H1 (cell line): ENCODE measurements around the gene TMEM135. TPM values are rescaled to one million over a fixed set of nuclear protein-coding genes. Genes with fewer than 3 reads are reported as not detected.

ENCODE experiments used
- CTCF ChIA-PET: fragments of 300-600 bp; sonication (Branson Sonifier 250); formaldehyde crosslinking; loops from one replicate; lab custom pipeline; 2021; ENCODE audit not compliant: partially characterized antibody; lab: Charles Lee
- POLR2A ChIA-PET: fragments of 300-600 bp; sonication (Branson Sonifier 250); formaldehyde crosslinking; loops from one replicate; lab custom pipeline; 2021; ENCODE audit warnings: inconsistent platforms; ENCODE audit not compliant: partially characterized antibody; lab: Charles Lee
- DNase-seq, 2 experiments: peaks; one replicate each; pipeline versions ENCODE4 v3.0.0 to v3.0.0-alpha.2; 2010 to 2022; ENCODE audit warnings: low spot score in 2 of 2, low read depth in 1 of 2, mixed read lengths in 1 of 2
- FAIRE-seq: peaks from 2 replicates; lab custom pipeline; 2011; peaks lifted over from hg19 to GRCh38; lab: Jason Lieb, UNC
- H2AFZ ChIP-seq: 2 replicates; pipeline ENCODE4 v1.8.1; 2012; ENCODE audit warnings: low read length, inconsistent platforms
- H2AK5ac ChIP-seq: 2 replicates; pipeline ENCODE4 v1.6.1; 2013; ENCODE audit warnings: low read depth, low read length
- H2BK120ac ChIP-seq: replicated peaks from 2 replicates; pipeline ENCODE3; 2013; ENCODE audit warnings: low read depth, low read length, inconsistent platforms
- H2BK12ac ChIP-seq: 2 replicates; pipeline ENCODE4 v1.6.1; 2013; ENCODE audit warnings: low read depth, low read length
- H2BK15ac ChIP-seq: 2 replicates; pipeline ENCODE4 v1.6.1; 2013; ENCODE audit warnings: low read length
- H2BK20ac ChIP-seq: 2 replicates; pipeline ENCODE4 v1.6.1; 2013; ENCODE audit warnings: low read length
- H2BK5ac ChIP-seq: 2 replicates; pipeline ENCODE4 v1.6.1; 2013; ENCODE audit warnings: low read depth, low read length
- H3K14ac ChIP-seq: 2 replicates; pipeline ENCODE4 v1.6.1; 2013; ENCODE audit warnings: inconsistent platforms; ENCODE audit not compliant: insufficient read length
- H3K18ac ChIP-seq: 2 replicates; pipeline ENCODE4 v1.6.1; 2013; ENCODE audit warnings: low read length; ENCODE audit errors: extremely low read depth
- H3K23ac ChIP-seq: 2 replicates; pipeline ENCODE4 v1.6.1; 2013; ENCODE audit warnings: inconsistent platforms; ENCODE audit not compliant: insufficient read length
- H3K23me2 ChIP-seq: 2 replicates; pipeline ENCODE4 v1.6.1; 2013; ENCODE audit warnings: low read depth, low read length
- H3K27ac ChIP-seq: 2 replicates; pipeline ENCODE4 v1.6.1; 2011; ENCODE audit warnings: low read depth, low read length, inconsistent platforms
- H3K27me3 ChIP-seq, 4 experiments: replicated peaks in 1 of 4; 1 replicate in 1 of 4; 2 replicates in 3 of 4; pipeline versions ENCODE4 v1.6.1 to v1.8.1; 2011 to 2013; ENCODE audit warnings: low read length in 3 of 4, mild to moderate bottlenecking in 3 of 4, inconsistent platforms in 2 of 4, mixed read lengths in 2 of 4, moderate library complexity in 1 of 4; ENCODE audit not compliant: control insufficient read depth in 3 of 4, insufficient read depth in 3 of 4; ENCODE audit errors: extremely low read depth in 1 of 4
- H3K36me3 ChIP-seq, 4 experiments: 2 replicates each; pipeline versions ENCODE4 v1.6.1 to v1.8.1; 2011 to 2013; ENCODE audit warnings: mild to moderate bottlenecking in 4 of 4, low read length in 3 of 4, moderate library complexity in 2 of 4, control low read depth in 1 of 4, inconsistent platforms in 1 of 4; ENCODE audit not compliant: insufficient read depth in 4 of 4, control insufficient read depth in 2 of 4
- H3K4ac ChIP-seq: replicated peaks from 2 replicates; pipeline ENCODE3; 2013; ENCODE audit warnings: low read length, low read depth, mixed read lengths, inconsistent platforms; ENCODE audit not compliant: insufficient read length
- H3K4me1 ChIP-seq, 4 experiments: replicated peaks in 1 of 4; 1 replicate in 1 of 4; 2 replicates in 3 of 4; pipeline versions ENCODE4 v1.6.1 to v1.8.1; 2011 to 2013; ENCODE audit warnings: low read length in 3 of 4, inconsistent platforms in 2 of 4, mixed read lengths in 1 of 4; ENCODE audit not compliant: insufficient read depth in 4 of 4, control insufficient read depth in 3 of 4
- H3K4me2 ChIP-seq, 2 experiments: 2 replicates each; pipeline versions ENCODE4 v1.6.1 to v1.8.1; 2011 to 2013; ENCODE audit warnings: low read depth in 2 of 2, low read length in 2 of 2, control low read depth in 1 of 2, inconsistent platforms in 1 of 2, mild to moderate bottlenecking in 1 of 2; ENCODE audit not compliant: insufficient read depth in 1 of 2
- H3K4me3 ChIP-seq, 4 experiments: fragments of 200-600, 300-600 bp in 1 of 4; sonication (generic), shearing (Covaris generic), sonication (Bioruptor Twin) in 1 of 4; 2 replicates each; pipeline versions ENCODE4 v1.5.1 to v1.8.1; 2011 to 2016; ENCODE audit warnings: low read length in 4 of 4, low read depth in 3 of 4, control low read depth in 2 of 4, inconsistent platforms in 2 of 4, mild to moderate bottlenecking in 2 of 4, mixed read lengths in 1 of 4, moderate library complexity in 1 of 4; ENCODE audit not compliant: insufficient read depth in 2 of 4; ENCODE audit errors: extremely low read depth in 1 of 4
- H3K56ac ChIP-seq: replicated peaks from 2 replicates; pipeline ENCODE3; 2013; ENCODE audit warnings: low read depth, mild to moderate bottlenecking, mixed read lengths, low read length, inconsistent platforms; ENCODE audit not compliant: insufficient read length
- H3K79me1 ChIP-seq: 2 replicates; pipeline ENCODE4 v1.6.1; 2013; ENCODE audit warnings: low read depth, low read length, control low read depth
- H3K79me2 ChIP-seq, 2 experiments: 2 replicates each; pipeline versions ENCODE4 v1.6.1 to v1.8.1; 2012 to 2013; ENCODE audit warnings: low read length in 2 of 2, mild to moderate bottlenecking in 2 of 2, inconsistent platforms in 1 of 2; ENCODE audit not compliant: insufficient read depth in 2 of 2, control insufficient read depth in 1 of 2
- H3K9ac ChIP-seq, 4 experiments: replicated peaks in 1 of 4; 1 replicate in 1 of 4; 2 replicates in 3 of 4; pipeline versions ENCODE4 v1.6.1 to v1.8.1; 2011 to 2013; ENCODE audit warnings: low read depth in 3 of 4, low read length in 3 of 4, control low read depth in 2 of 4, mild to moderate bottlenecking in 2 of 4, moderate library complexity in 2 of 4, inconsistent platforms in 1 of 4; ENCODE audit errors: extremely low read depth in 1 of 4
- H3K9me3 ChIP-seq, 2 experiments: 2 replicates each; pipeline versions ENCODE4 v1.6.1 to v1.8.1; 2012 to 2013; ENCODE audit warnings: mild to moderate bottlenecking in 2 of 2, moderate library complexity in 2 of 2, control low read depth in 1 of 2, inconsistent platforms in 1 of 2, low read depth in 1 of 2, low read length in 1 of 2, mixed read lengths in 1 of 2; ENCODE audit not compliant: insufficient read depth in 2 of 2
- H4K20me1 ChIP-seq, 2 experiments: replicated peaks in 1 of 2; 2 replicates each; pipeline versions ENCODE3 to v1.8.1; 2011 to 2013; ENCODE audit warnings: inconsistent platforms in 2 of 2, low read length in 2 of 2, mild to moderate bottlenecking in 1 of 2; ENCODE audit not compliant: insufficient read depth in 2 of 2, control insufficient read depth in 1 of 2
- H4K5ac ChIP-seq: 2 replicates; pipeline ENCODE4 v1.6.1; 2013; ENCODE audit warnings: low read length, low read depth, mixed read lengths, inconsistent platforms; ENCODE audit not compliant: insufficient read length
- H4K8ac ChIP-seq: 2 replicates; pipeline ENCODE4 v1.8.0; 2013; ENCODE audit warnings: mild to moderate bottlenecking, moderate library complexity, low read length, inconsistent platforms; ENCODE audit not compliant: insufficient read depth; ENCODE audit errors: extremely low read depth
- H4K91ac ChIP-seq: replicated peaks from 2 replicates; pipeline ENCODE3; 2013; ENCODE audit warnings: low read length, mixed read lengths, inconsistent platforms; ENCODE audit not compliant: insufficient read length
- CTCF ChIP-seq, 3 experiments: IDR thresholded peaks; 1 replicate in 2 of 3; 2 replicates in 1 of 3; pipeline versions ENCODE4 v1.5.1 to v1.6.1; 2011; ENCODE audit warnings: low read length in 3 of 3, mild to moderate bottlenecking in 3 of 3, inconsistent platforms in 2 of 3, low read depth in 1 of 3, moderate library complexity in 1 of 3; ENCODE audit not compliant: insufficient read depth in 1 of 3; ENCODE audit errors: control extremely low read depth in 1 of 3
- WGBS, 2 experiments: shearing (Covaris generic) in 1 of 2; methylation state at CpG; one replicate each; pipeline versions ENCODE4 v1.1.6 to v1.1.7; 2013 to 2015; ENCODE audit warnings: low lambda C conversion rate in 2 of 2, mixed read lengths in 2 of 2, inconsistent platforms in 1 of 2, low coverage in 1 of 2, missing lambda C conversion rate in 1 of 2; ENCODE audit not compliant: insufficient replicate concordance in 2 of 2, insufficient coverage in 1 of 2, insufficient read length in 1 of 2; ENCODE audit errors: extremely low coverage in 1 of 2, missing lambda C conversion rate in 1 of 2; 5-methylcytosine and 5-hydroxymethylcytosine counted together
- polyA plus RNA-seq, 7 experiments: library from polyadenylated mRNA; depleted of rRNA in 3 of 7; stranded (reverse) in 5 of 7; unstranded in 2 of 7; fragments of >200 nt in 5 of 7; fragments of 200-250 nt in 2 of 7; gene quantifications; 1 replicate in 5 of 7; 2 replicates in 1 of 7; 4 replicates in 1 of 7; pipeline versions ENCODE4 v1.2.1 to v1.2.3, GENCODE V29; 2011 to 2013; ENCODE audit warnings: missing spikeins in 2 of 7, mixed read lengths in 2 of 7
- total RNA-seq: library from RNA; stranded (reverse); fragmentation: NEBNext Ultra II Directional; extraction: Animal tissue kit (Norgen Biotek cat#: 25700); gene quantifications from 2 replicates; pipeline ENCODE4 v1.2.1, GENCODE V29; 2021

The TMEM135 gene
- total and polyA plus RNA-seq, 2 of the 8 experiments (the other 6 are each of a cell fraction or from before 2014, with no cell fraction given) = 9.3 to 31.3 TPM

- Histone ChIP-seq H3K4me1 (no peaks in the 10 kb centered on the region), H2BK120ac (no peak overlapping the region), H3K4me3 (no peak overlapping the region), H3K27ac (no peak overlapping the region), H3K4me2 (no peak overlapping the region), H3K9me3 (peaks cover 6 to 9% of the 10 kb centered on the region in 2 experiments; a peak in 2 of 4 replicates), H3K18ac (no peak overlapping the region), H4K8ac (no peak overlapping the region), H2BK5ac (no peak overlapping the region), H3K27me3 (no peaks in the 10 kb centered on the region), H3K56ac (no peak overlapping the region), H2AK5ac (no peak overlapping the region), H4K91ac (no peak overlapping the region), H2AFZ (no peak overlapping the region), H2BK15ac (no peak overlapping the region), H3K79me2 (no peaks in the 10 kb centered on the region), H3K23ac (no peak overlapping the region), H3K23me2 (no peaks in the 10 kb centered on the region), H3K9ac (no peak overlapping the region), H4K5ac (no peak overlapping the region), H4K20me1 (no peaks in the 10 kb centered on the region), H3K14ac (no peak overlapping the region), H3K36me3 (no peaks in the 10 kb centered on the region), H3K4ac (no peak overlapping the region), H3K79me1 (no peaks in the 10 kb centered on the region), H2BK20ac (no peak overlapping the region), H2BK12ac (no peak overlapping the region)
- WGBS, 2 experiments = 100% methylated on average over 1 of the region's 1 CpG; no CpG with 5 or more reads in 1 of the 2 experiments
- DNase-seq = no peak
- no peak for TF ChIP-seq CTCF (IDR thresholded peaks at IDR 0.05; ENCODE audit: control extremely low read depth in 1 of 3, insufficient read depth in 1 of 3, low read depth in 1 of 3, low read length in 3 of 3)
- ChIA-PET POLR2A (no interaction called here), CTCF (interaction anchor here (0.6 to 1.5 kb wide), 7 partner anchors 10 to 399 kb away, joined by 3 to 4 read pairs (median 3); no protein-coding TSS in a partner anchor)
- no peak for FAIRE-seq
Observed at GRCh38 chr11:87022254-87022653, 15.5 kb upstream of the TMEM135 start.
